WTC11 (cell line): ENCODE measurements around the gene TMEM41B. TPM values are rescaled to one million over a fixed set of nuclear protein-coding genes. Genes with fewer than 3 reads are reported as not detected.

Source experiments
- ATAC-seq: fragments of 200-7000 bp; cut with Tn5 transposase; 2 replicates; pipeline ENCODE4 v1.10.0; 2021; ENCODE audit warnings: mild to moderate bottlenecking, moderate library complexity
- CTCF ChIA-PET: fragments of 300-600 bp; sonication (Branson Sonifier 250); formaldehyde crosslinking; loops from one replicate; lab custom pipeline; 2021; ENCODE audit warnings: antibody characterized with exemption; lab: Charles Lee
- POLR2A ChIA-PET: fragments of 350-600 bp; sonication (Branson Sonifier 250); formaldehyde crosslinking; loops from one replicate; lab custom pipeline; 2021; ENCODE audit warnings: antibody characterized with exemption; lab: Charles Lee
- DNase-seq: peaks from one replicate; pipeline ENCODE4 v3.0.0; 2021; ENCODE audit warnings: low spot score
- H3K27ac Mint-ChIP-seq: 2 replicates; pipeline ENCODE4 v1.8.0; 2021; ENCODE audit warnings: mixed read lengths
- H3K27me3 Mint-ChIP-seq: 2 replicates; pipeline ENCODE4 v1.8.0; 2021; ENCODE audit warnings: low read depth, mild to moderate bottlenecking, moderate library complexity, mixed read lengths
- H3K36me3 Mint-ChIP-seq: 2 replicates; pipeline ENCODE4 v1.8.0; 2021; ENCODE audit warnings: mixed read lengths
- H3K4me1 Mint-ChIP-seq: 2 replicates; pipeline ENCODE4 v1.8.0; 2022; ENCODE audit warnings: mixed read lengths
- H3K4me3 Mint-ChIP-seq: 2 replicates; pipeline ENCODE4 v1.8.0; 2021; ENCODE audit warnings: mild to moderate bottlenecking, moderate library complexity, mixed read lengths
- H3K9me3 Mint-ChIP-seq: 2 replicates; pipeline ENCODE4 v1.8.0; 2021; ENCODE audit warnings: mixed read lengths
- ARID4B ChIP-seq: sonication (generic); formaldehyde crosslinking; IDR thresholded peaks from 2 replicates; pipeline ENCODE4 v1.8.0; 2023; ENCODE audit warnings: missing genetic modification reagents, mild to moderate bottlenecking, borderline replicate concordance
- ATF1 ChIP-seq: sonication (generic); formaldehyde crosslinking; IDR thresholded peaks from 2 replicates; pipeline ENCODE4 v1.8.1; 2023; ENCODE audit warnings: mild to moderate bottlenecking, moderate library complexity, missing genetic modification reagents
- CTCF ChIP-seq: fragments of 200-600 bp; IDR thresholded peaks from 2 replicates; pipeline ENCODE4 v1.8.0; 2022; ENCODE audit warnings: antibody characterized with exemption
- E2F1 ChIP-seq: sonication (generic); formaldehyde crosslinking; IDR thresholded peaks from 2 replicates; pipeline ENCODE4 v1.8.0; 2022; ENCODE audit warnings: mild to moderate bottlenecking, missing genetic modification reagents
- ESRRA ChIP-seq: sonication (generic); formaldehyde crosslinking; IDR thresholded peaks from 2 replicates; pipeline ENCODE4 v1.8.1; 2022; ENCODE audit warnings: mild to moderate bottlenecking, missing genetic modification reagents, borderline replicate concordance
- FOXJ3 ChIP-seq: sonication (generic); formaldehyde crosslinking; IDR thresholded peaks from 2 replicates; pipeline ENCODE4 v1.9.0; 2021; ENCODE audit warnings: missing genetic modification reagents, mild to moderate bottlenecking, borderline replicate concordance
- FOXP4 ChIP-seq: sonication (generic); formaldehyde crosslinking; IDR thresholded peaks from 2 replicates; pipeline ENCODE4 v1.8.0; 2022; ENCODE audit warnings: mild to moderate bottlenecking, missing genetic modification reagents
- JAZF1 ChIP-seq: fragments of 250-450 bp; sonication (Bioruptor Pico); IDR thresholded peaks from 2 replicates; pipeline ENCODE4 v1.9.0; 2021; ENCODE audit warnings: moderate library complexity, mild to moderate bottlenecking, inconsistent platforms
- MLX ChIP-seq: sonication (generic); formaldehyde crosslinking; IDR thresholded peaks from 2 replicates; pipeline ENCODE4 v1.8.1; 2023; ENCODE audit warnings: mild to moderate bottlenecking, missing genetic modification reagents, moderate library complexity
- NFATC4 ChIP-seq: fragments of 250-450 bp; sonication (Bioruptor Pico); IDR thresholded peaks from 2 replicates; pipeline ENCODE4 v1.9.0; 2021; ENCODE audit warnings: mild to moderate bottlenecking
- STAT6 ChIP-seq: sonication (generic); formaldehyde crosslinking; conservative IDR thresholded peaks from 2 replicates; pipeline ENCODE4 v1.8.1; 2023; ENCODE audit warnings: mild to moderate bottlenecking, low read depth, missing genetic modification reagents, moderate library complexity
- ZMAT4 ChIP-seq: fragments of 250-450 bp; sonication (Bioruptor Pico); IDR thresholded peaks from 2 replicates; pipeline ENCODE4 v1.9.0; 2021; ENCODE audit warnings: mild to moderate bottlenecking
- ZNF219 ChIP-seq: sonication (generic); formaldehyde crosslinking; IDR thresholded peaks from 2 replicates; pipeline ENCODE4 v1.8.0; 2023; ENCODE audit warnings: missing genetic modification reagents, mild to moderate bottlenecking, borderline replicate concordance
- ZNF396 ChIP-seq: fragments of 250-450 bp; sonication (Bioruptor Pico); IDR thresholded peaks from 2 replicates; pipeline ENCODE4 v1.8.0; 2021; ENCODE audit warnings: mild to moderate bottlenecking, moderate library complexity, borderline replicate concordance
- total RNA-seq: library from RNA; stranded (reverse); gene quantifications from 3 replicates; pipeline ENCODE4 v1.2.3, GENCODE V29; 2021

TMEM41B gene
- total RNA-seq, 1 experiment from 2014 or later = 45.8 TPM

GRCh38 chr11:9277176-9277575 lies 37.2 kb downstream of the TMEM41B start (continued):
- TF ChIP-seq CTCF (no peak), FOXJ3 (CRISPR knock-in tag) (no peak), ZNF219 (CRISPR knock-in tag) (no peak), MLX (CRISPR knock-in tag) (no peak), E2F1 (CRISPR knock-in tag) (no peak), STAT6 (CRISPR knock-in tag) (no peak)
- TF ChIP-seq, all 79 proteins: peak for 0

GRCh38 chr11:9276571-9276970 lies 37.8 kb downstream of the TMEM41B start:
- CTCF ChIA-PET = interaction anchor here (1.1 to 1.5 kb wide), 2 partner anchors 11 to 259 kb away, joined by 3 to 4 read pairs; no protein-coding TSS in a partner anchor
- Mint-ChIP-seq H3K4me3 (no peak overlapping the region), H3K27me3 (no peaks in the 10 kb centered on the region), H3K27ac (peak overlapping the region; percentile 27; the same call in 1 of the 2 replicates)
- no peak for DNase-seq
- POLR2A ChIA-PET = no interaction called here
- TF ChIP-seq ESRRA (no peak), JAZF1 (no peak), E2F1 (CRISPR knock-in tag) (no peak), ZMAT4 (CRISPR knock-in tag) (no peak), NFATC4 (CRISPR knock-in tag) (no peak)
- TF ChIP-seq, all 79 proteins: peak for 0
- no peaks in the 10 kb centered on the region for H3K4me1 Mint-ChIP-seq
- H3K9me3 Mint-ChIP-seq = no peaks in the 10 kb centered on the region
- peaks cover 16% of the 10 kb centered on the region for H3K36me3 Mint-ChIP-seq
- ATAC-seq = no peak

- H3K27ac Mint-ChIP-seq = no peak overlapping the region
- H3K4me1 Mint-ChIP-seq = no peaks in the 10 kb centered on the region
- H3K4me3 Mint-ChIP-seq = no peak overlapping the region
- ChIA-PET CTCF (interaction anchor here (1.3 to 1.4 kb wide), 2 partner anchors 10 to 137 kb away, joined by 3 to 5 read pairs; partner anchors contain the start of gene DENND5A), POLR2A (no interaction called here)
- no peaks in the 10 kb centered on the region for H3K27me3 Mint-ChIP-seq
- no peak for DNase-seq
- H3K36me3 Mint-ChIP-seq = no peaks in the 10 kb centered on the region
- ATAC-seq = peak; percentile 38
- peaks cover 3% of the 10 kb centered on the region; the same call in 1 of the 2 replicates for H3K9me3 Mint-ChIP-seq
- TF ChIP-seq ARID4B (CRISPR knock-in tag) (no peak), ZNF396 (CRISPR knock-in tag) (no peak), FOXP4 (CRISPR knock-in tag) (no peak), ATF1 (CRISPR knock-in tag) (no peak)
These were observed 39.7 kb downstream of the TMEM41B start for GRCh38 chr11:9274499-9275258.
